Activated B cell treated with CpG ODN at 0.5 μM for 24 hours (primary cell): ENCODE data around the gene GALK1. TPM values are rescaled to one million over a fixed set of nuclear protein-coding genes. Genes with fewer than 3 reads are reported as not detected.

Experiments
- ATAC-seq: fragments of 200-7000 bp; cut with Tn5 transposase; one replicate; pipeline ENCODE4 v1.10.0; 2021; ENCODE audit warnings: low read depth, mild to moderate bottlenecking, moderate library complexity
- CTCF ChIA-PET: fragments of 350-600 bp; sonication (Branson Sonifier 250); formaldehyde crosslinking; loops from one replicate; lab custom pipeline; 2021; ENCODE audit warnings: antibody characterized with exemption; lab: Charles Lee
- POLR2A ChIA-PET: fragments of 350-600 bp; sonication (Branson Sonifier 250); formaldehyde crosslinking; loops from one replicate; lab custom pipeline; 2021; ENCODE audit warnings: antibody characterized with exemption; lab: Charles Lee
- DNase-seq: peaks from one replicate; pipeline ENCODE4 v3.0.0; 2022
- H3K27ac Mint-ChIP-seq: one replicate; pipeline ENCODE4 v1.8.0; 2020; ENCODE audit warnings: mixed read lengths
- H3K27me3 Mint-ChIP-seq: one replicate; pipeline ENCODE4 v1.8.0; 2021; ENCODE audit warnings: mixed read lengths
- H3K36me3 Mint-ChIP-seq: one replicate; pipeline ENCODE4 v1.8.0; 2021; ENCODE audit warnings: low read depth, mixed read lengths
- H3K4me1 Mint-ChIP-seq: one replicate; pipeline ENCODE4 v1.8.0; 2021; ENCODE audit warnings: mixed read lengths
- H3K4me3 Mint-ChIP-seq: one replicate; pipeline ENCODE4 v1.8.0; 2020; ENCODE audit warnings: mild to moderate bottlenecking, mixed read lengths
- H3K9me3 Mint-ChIP-seq: one replicate; pipeline ENCODE4 v1.8.0; 2020; ENCODE audit warnings: mixed read lengths
- CTCF ChIP-seq: fragments of 200-600 bp; IDR thresholded peaks from one replicate; pipeline ENCODE4 v1.8.0; 2022; ENCODE audit warnings: antibody characterized with exemption, mild to moderate bottlenecking
- intact Hi-C: fragments of 100-400 bp; cut with micrococcal nuclease; formaldehyde crosslinking; loops from one replicate; pipeline ENCODE4 v1.15.1; 2024
- total RNA-seq: library from RNA; stranded (reverse); gene quantifications from 2 replicates; pipeline ENCODE4 v1.2.3, GENCODE V29; 2022

GALK1 gene
- total RNA-seq, 1 donor from 2014 or later = 14.9 TPM

GRCh38 chr17:75748706-75749105 is 16.3 kb downstream of the GALK1 start:
- Mint-ChIP-seq H3K4me1 (peaks cover 12% of the 10 kb centered on the region), H3K36me3 (no peaks in the 10 kb centered on the region), H3K27ac (no peak overlapping the region), H3K27me3 (no peaks in the 10 kb centered on the region), H3K9me3 (no peaks in the 10 kb centered on the region), H3K4me3 (no peak overlapping the region)
- ChIA-PET CTCF (interaction anchor here (1.0 to 10.9 kb wide), 21 partner anchors 10 to 426 kb away, joined by 3 to 346 read pairs (median 7); partner anchors contain the start of genes GALK1, RECQL5, SAP30BP and SMIM5), POLR2A (interaction anchor here (0.6 to 3.1 kb wide), 8 partner anchors 28 to 355 kb away, joined by 3 to 26 read pairs (median 3); partner anchors contain the start of genes SMIM5 and WBP2)
- TF ChIP-seq CTCF = no peak
- no peak for DNase-seq
- no peak for ATAC-seq
- intact Hi-C loops = loop anchor here (1.0 to 5.0 kb wide), 3 partner anchors 115 to 246 kb away; partner anchors contain the start of genes CASKIN2, SMIM5 and TSEN54

GRCh38 chr17:75743625-75744206 is 21.3 kb downstream of the GALK1 start:
- ChIA-PET POLR2A (interaction anchor here (0.6 kb wide), 1 partner anchor 531 kb away, joined by 3 read pairs; no protein-coding TSS in a partner anchor), CTCF (interaction anchor here (1.5 kb wide), 1 partner anchor 110 kb away, joined by 7 read pairs; the partner anchor contains the start of gene SMIM5)
- intact Hi-C loops = no loop called here
- H3K4me1 Mint-ChIP-seq = peaks cover 5% of the 10 kb centered on the region
- no peak for TF ChIP-seq CTCF
- ATAC-seq = no peak
- H3K36me3 Mint-ChIP-seq = no peaks in the 10 kb centered on the region
- H3K9me3 Mint-ChIP-seq = no peaks in the 10 kb centered on the region
- DNase-seq = no peak
- no peaks in the 10 kb centered on the region for H3K27me3 Mint-ChIP-seq
- H3K27ac Mint-ChIP-seq = no peak overlapping the region
- no peak overlapping the region for H3K4me3 Mint-ChIP-seq

GRCh38 chr17:75742337-75742736 is 22.7 kb downstream of the GALK1 start:
- ChIA-PET CTCF (interaction anchor here (1.5 kb wide), 1 partner anchor 109 kb away, joined by 7 read pairs; the partner anchor contains the start of gene SMIM5), POLR2A (no interaction called here)
- H3K4me1 Mint-ChIP-seq = peaks cover 5% of the 10 kb centered on the region
- DNase-seq (no peak), ATAC-seq (no peak)
- H3K36me3 Mint-ChIP-seq = no peaks in the 10 kb centered on the region
- no peak overlapping the region for H3K4me3 Mint-ChIP-seq
- no peak overlapping the region for H3K27ac Mint-ChIP-seq
- H3K9me3 Mint-ChIP-seq = no peaks in the 10 kb centered on the region
- H3K27me3 Mint-ChIP-seq = no peaks in the 10 kb centered on the region
- TF ChIP-seq CTCF = no peak
- intact Hi-C loops = no loop called here

- DNase-seq (no peak), ATAC-seq (no peak)
- Mint-ChIP-seq H3K4me3 (no peak overlapping the region), H3K9me3 (no peaks in the 10 kb centered on the region), H3K27me3 (no peaks in the 10 kb centered on the region), H3K36me3 (no peaks in the 10 kb centered on the region), H3K27ac (no peak overlapping the region), H3K4me1 (peaks cover 5% of the 10 kb centered on the region)
- intact Hi-C loops = no loop called here
- no peak for TF ChIP-seq CTCF
- ChIA-PET CTCF (interaction anchor here (1.0 to 5.0 kb wide), 2 partner anchors 9 to 107 kb away, joined by 3 to 25 read pairs; partner anchors contain the start of gene SMIM5), POLR2A (no interaction called here)
These were observed 24.3 kb downstream of the GALK1 start for GRCh38 chr17:75740631-75741077.

- H3K4me1 Mint-ChIP-seq = peaks cover 5% of the 10 kb centered on the region
- CTCF ChIA-PET = interaction anchor here (1.0 to 5.0 kb wide), 3 partner anchors 8 to 107 kb away, joined by 3 to 25 read pairs (median 4); partner anchors contain the start of gene SMIM5
- H3K9me3 Mint-ChIP-seq = no peaks in the 10 kb centered on the region
- H3K4me3 Mint-ChIP-seq = no peak overlapping the region
- H3K27me3 Mint-ChIP-seq = no peaks in the 10 kb centered on the region
- intact Hi-C loops = no loop called here
- no peak overlapping the region for H3K27ac Mint-ChIP-seq
- no peak for TF ChIP-seq CTCF
- no peaks in the 10 kb centered on the region for H3K36me3 Mint-ChIP-seq
- POLR2A ChIA-PET = no interaction called here
- DNase-seq (no peak), ATAC-seq (no peak)
These were observed 24.8 kb downstream of the GALK1 start for GRCh38 chr17:75740215-75740614.
